Loucy (cell line): Measurements from ENCODE around the gene ZNRF3.

Source experiments
- EZH2phosphoT487 ChIP-seq: fragments of 200-600 bp; IDR thresholded peaks from 2 replicates; pipeline ENCODE4 v1.6.1; 2018; ENCODE audit warnings: antibody characterized with exemption, mild to moderate bottlenecking, moderate library complexity, borderline replicate concordance
- TF ChIP-seq, protein P1 (sequence below): fragments of 200-600 bp; sonication (generic); conservative IDR thresholded peaks from 2 replicates; pipeline ENCODE4 v1.5.1; 2014; ENCODE audit warnings: mild to moderate bottlenecking, antibody characterized with exemption, low read length

DNA sequence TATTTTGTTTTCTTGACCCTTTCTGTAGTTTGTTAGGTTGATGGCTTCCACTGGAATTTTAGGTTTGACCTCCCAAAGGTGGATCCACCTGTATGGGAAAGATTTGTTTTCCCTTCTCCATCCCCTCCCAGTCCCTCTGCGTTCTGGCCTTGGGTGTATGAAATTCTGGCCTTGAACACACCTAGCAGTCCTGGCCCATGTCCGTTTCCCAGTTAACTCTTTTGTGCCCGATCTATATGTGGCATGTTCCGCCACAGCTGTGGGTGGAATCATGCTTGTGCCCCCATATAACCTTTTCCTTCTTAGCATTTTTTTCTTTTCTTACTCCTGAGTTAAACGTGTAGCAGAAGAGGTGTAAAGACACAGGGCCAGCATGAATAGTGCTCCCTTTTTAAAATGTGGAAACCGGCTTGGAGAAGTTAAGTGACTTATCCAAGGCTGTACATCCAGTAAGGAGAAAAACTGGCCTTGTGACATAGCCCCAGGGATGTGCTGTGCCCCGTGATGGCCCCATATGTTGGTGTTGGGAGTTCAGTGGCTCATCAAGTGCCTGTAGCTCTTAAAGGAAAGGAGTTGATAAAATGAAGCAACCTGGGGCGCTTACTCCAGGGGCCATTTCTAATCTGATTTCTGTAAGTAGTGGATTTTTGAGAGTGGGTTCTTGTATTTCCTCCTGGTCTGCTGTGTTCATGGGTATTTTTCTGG, 39.3 kb downstream of the ZNRF3 start:
- TF ChIP-seq, protein P1, sequence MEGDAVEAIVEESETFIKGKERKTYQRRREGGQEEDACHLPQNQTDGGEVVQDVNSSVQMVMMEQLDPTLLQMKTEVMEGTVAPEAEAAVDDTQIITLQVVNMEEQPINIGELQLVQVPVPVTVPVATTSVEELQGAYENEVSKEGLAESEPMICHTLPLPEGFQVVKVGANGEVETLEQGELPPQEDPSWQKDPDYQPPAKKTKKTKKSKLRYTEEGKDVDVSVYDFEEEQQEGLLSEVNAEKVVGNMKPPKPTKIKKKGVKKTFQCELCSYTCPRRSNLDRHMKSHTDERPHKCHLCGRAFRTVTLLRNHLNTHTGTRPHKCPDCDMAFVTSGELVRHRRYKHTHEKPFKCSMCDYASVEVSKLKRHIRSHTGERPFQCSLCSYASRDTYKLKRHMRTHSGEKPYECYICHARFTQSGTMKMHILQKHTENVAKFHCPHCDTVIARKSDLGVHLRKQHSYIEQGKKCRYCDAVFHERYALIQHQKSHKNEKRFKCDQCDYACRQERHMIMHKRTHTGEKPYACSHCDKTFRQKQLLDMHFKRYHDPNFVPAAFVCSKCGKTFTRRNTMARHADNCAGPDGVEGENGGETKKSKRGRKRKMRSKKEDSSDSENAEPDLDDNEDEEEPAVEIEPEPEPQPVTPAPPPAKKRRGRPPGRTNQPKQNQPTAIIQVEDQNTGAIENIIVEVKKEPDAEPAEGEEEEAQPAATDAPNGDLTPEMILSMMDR = no peak
- no peak for TF ChIP-seq EZH2phosphoT487
